ENCODE data around the gene LDLRAD4.

LDLRAD4 gene

GRCh38 chr18:13268158-13269012 is 49.8 kb downstream of the LDLRAD4 start:
- no peak for DNase-seq

- DNase-seq: no peak
Measured at GRCh38 chr18:13269013-13269280, 50.4 kb downstream of the LDLRAD4 start.

- DNase-seq: no peak
Measured at GRCh38 chr18:13269521-13270011, 51.0 kb downstream of the LDLRAD4 start.

- DNase-seq: no peak
Measured at GRCh38 chr18:13270279-13270855, 51.8 kb downstream of the LDLRAD4 start.

- DNase-seq: no peak
Measured at GRCh38 chr18:13271302-13271911, 52.8 kb downstream of the LDLRAD4 start.

GRCh38 chr18:13272416-13272815 is 53.9 kb downstream of the LDLRAD4 start:
- DNase-seq: no peak

GRCh38 chr18:13273800-13274199 is 55.2 kb downstream of the LDLRAD4 start:
- DNase-seq: no peak

GRCh38 chr18:13275075-13275474 is 56.5 kb downstream of the LDLRAD4 start:
- DNase-seq: no peak

GRCh38 chr18:13276530-13277520 is 58.3 kb downstream of the LDLRAD4 start:
- no peak for DNase-seq

GRCh38 chr18:13278062-13278630 is 59.6 kb downstream of the LDLRAD4 start:
- no peak for DNase-seq

- DNase-seq: no peak
Measured at GRCh38 chr18:13279181-13280069, 60.9 kb downstream of the LDLRAD4 start.

GRCh38 chr18:13280070-13280795 is 61.7 kb downstream of the LDLRAD4 start:
- no peak for DNase-seq

- DNase-seq: no peak
Measured at GRCh38 chr18:13281406-13281805, 62.8 kb downstream of the LDLRAD4 start.

GRCh38 chr18:13283746-13284145 is 65.2 kb downstream of the LDLRAD4 start:
- DNase-seq: no peak

GRCh38 chr18:13284330-13285027 is 65.9 kb downstream of the LDLRAD4 start:
- no peak for DNase-seq

- no peak for DNase-seq
Measured at GRCh38 chr18:13285874-13286273, 67.3 kb downstream of the LDLRAD4 start.

GRCh38 chr18:13286456-13287125 is 68.0 kb downstream of the LDLRAD4 start:
- DNase-seq: no peak

GRCh38 chr18:13287372-13287771 is 68.8 kb downstream of the LDLRAD4 start:
- peak in 1 of 2 experiments; percentile 0 for DNase-seq

GRCh38 chr18:13288509-13289133 is 70.1 kb downstream of the LDLRAD4 start:
- no peak for DNase-seq
